NCI-H187 treated with DMSO at 0.1 percent for 48 hours (cell line): ENCODE measurements around the gene CLIC1.

Source experiments
- DNase-seq: peaks from one replicate; lab custom pipeline; 2025; lab: John Stamatoyannopoulos, UW

Gene CLIC1

DNA sequence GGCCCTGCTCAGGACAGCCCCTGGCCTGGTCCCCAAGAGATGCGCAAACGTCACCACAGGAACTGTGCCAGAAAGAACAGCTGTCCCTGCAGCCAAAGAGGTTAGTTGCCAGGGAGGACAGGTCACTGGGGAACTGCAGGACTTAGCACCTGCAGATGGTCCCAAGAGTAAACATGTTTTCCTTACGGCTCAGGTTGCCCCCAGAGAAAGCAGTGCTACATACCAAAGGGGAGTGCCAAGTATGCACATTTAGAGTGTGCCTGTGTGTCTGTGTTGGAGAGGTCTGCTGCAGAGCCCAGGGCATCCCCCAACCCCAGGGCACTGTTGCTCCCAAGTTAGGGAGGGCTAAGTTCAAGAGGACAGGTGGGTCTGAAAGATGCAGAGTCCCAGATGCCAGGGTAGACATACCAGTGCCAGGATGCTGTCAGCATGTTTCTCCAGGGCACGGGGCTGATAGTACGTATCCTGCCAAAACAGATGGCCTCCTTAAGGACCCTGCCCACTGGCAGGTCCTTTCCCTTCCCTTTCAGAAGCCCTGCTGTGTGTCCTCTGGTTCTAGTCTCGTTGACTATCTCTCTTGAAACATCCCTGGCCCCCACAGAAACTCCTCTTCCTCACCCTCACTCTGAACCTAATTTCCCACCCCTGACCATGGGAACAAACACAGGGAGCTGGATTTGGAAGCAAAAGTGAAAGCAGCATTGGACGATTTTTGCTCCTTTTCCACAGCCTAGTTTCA, 34.5 kb downstream of the CLIC1 start:
- DNase-seq, result no peak

DNA sequence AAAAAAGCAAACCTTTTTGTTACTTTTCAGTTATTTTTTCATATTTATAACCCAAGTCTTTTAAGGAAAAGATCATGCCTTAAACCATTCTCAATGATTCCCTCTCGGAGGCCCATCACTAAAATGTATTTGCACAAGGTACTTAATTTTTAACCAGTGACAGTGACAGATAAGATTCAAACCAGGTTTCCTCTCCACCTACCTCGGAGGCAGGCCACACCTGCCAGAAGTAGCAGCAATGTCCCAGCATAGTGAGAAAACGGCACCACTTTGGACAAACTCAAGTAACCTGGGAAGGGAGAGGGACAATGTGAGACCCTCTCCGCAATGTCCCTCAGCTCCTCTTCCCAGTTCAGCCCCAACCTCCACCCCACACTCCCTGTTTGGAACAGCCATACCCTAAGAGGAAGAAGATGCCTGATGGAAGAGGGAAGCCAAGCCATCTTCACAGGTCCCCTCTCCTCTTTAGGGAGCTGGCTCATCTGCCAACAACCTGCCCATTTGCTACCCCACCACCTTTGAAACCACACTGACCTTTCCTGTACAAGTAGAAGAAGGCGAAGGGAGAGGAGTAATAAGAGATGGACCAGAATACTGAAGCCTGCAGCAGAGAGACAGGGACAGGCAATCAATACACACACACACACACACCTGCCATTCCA, 35.5 kb downstream of the CLIC1 start:
- no peak for DNase-seq

DNA sequence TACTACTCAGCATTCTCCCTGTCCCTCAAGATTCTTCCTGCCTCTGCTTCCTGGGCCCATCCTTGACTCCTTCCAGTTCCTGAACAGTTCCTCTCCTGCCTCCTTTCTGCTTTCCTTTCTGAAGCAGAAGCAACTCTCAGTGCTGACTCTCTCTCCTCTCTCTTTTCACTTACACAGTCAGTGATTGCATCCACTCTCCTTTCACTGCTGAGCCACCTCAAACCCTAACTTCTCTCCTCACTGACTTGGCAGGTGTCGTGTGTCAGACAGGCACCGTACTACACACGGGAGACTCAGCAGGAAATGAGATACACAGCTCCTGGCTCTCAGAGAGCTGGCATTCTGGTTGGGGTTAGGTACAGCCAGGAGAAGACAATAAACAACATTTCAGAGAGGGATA, 38.8 kb downstream of the CLIC1 start:
- no peak for DNase-seq

DNA sequence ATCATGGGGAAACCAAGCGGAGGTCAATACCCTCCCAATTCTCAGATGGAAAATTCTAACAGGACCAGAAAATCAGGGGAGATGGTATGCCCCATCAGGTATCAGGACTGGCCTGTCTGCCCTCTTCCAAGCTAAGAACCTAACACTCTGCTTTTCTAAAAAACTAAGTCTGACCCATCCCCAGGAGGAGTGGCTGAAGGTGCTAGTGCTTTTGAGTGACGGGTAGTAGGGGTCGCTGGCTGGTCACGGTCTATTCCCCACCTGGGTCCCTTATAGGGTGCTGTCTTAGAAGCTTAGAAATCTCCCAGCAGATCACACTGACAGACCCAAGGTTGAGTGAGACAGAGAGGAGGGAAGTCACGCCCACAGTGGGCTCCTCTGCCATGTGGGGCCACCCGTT, 42.8 kb downstream of the CLIC1 start:
- DNase-seq, result no peak

DNA sequence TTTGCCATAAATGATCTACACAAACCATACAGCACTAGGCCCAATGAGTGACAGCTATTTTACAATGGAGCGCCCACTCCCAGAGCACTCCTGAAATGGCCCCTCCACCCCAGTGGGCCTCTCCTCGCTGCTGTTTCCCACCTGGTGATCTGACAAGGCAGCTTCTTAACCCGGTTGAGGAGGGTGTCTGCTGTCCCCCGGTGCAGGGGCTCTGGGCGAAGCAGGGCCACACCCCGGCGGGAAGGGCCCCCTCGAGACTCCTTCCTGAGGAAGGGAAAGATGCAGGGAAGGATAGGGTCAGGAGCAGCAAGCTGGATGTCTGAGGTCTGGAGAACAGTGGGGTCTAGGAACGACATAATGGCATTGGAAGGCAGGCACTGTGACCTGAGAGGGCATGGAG, 43.4 kb downstream of the CLIC1 start:
- DNase-seq, result no peak

DNA sequence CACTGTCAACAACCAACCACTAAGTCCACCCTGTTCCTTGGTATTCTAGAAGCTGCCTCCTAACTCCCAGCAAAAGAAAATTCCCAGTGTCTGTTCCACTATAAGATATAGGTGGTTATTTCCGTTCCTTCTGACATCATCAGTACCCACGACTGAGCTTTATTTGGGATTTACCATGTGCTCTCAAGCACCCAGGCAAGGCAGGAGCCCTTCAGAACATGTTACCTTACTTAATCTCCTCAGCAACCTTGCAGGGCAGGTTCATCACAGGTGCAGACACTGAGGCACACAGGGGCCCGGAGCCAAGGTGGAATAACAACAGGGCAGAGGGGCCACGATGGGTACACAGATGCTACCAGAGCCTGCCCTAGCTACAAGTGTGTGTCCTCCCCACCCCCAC, 44.0 kb downstream of the CLIC1 start:
- DNase-seq, result no peak

DNA sequence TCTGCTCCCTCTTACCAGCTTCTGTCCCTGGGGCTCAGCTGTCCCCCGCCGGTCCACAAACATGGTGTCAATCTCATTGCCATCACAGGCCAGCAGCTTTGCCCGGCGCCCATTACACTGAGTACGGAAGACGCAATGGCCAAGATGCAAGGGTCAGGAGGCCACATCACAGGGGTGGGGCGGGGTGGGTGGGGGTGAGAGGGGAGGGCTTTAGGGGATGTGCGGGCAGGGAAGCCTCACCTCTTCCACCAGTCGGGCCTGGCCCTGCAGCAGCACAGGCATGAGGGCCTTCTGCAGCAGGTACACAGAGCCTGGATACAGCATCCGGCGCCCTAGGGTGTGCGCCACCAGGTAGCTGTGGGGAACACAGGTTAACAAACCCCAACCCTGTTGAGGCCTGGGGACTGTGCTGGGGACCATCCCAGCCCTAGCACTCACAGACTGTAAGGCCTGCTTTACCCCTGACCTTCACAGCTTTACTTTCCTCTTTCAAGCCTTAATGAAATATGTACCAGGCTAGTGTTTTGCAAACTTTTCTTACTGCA, 44.7 kb downstream of the CLIC1 start:
- no peak for DNase-seq

DNA sequence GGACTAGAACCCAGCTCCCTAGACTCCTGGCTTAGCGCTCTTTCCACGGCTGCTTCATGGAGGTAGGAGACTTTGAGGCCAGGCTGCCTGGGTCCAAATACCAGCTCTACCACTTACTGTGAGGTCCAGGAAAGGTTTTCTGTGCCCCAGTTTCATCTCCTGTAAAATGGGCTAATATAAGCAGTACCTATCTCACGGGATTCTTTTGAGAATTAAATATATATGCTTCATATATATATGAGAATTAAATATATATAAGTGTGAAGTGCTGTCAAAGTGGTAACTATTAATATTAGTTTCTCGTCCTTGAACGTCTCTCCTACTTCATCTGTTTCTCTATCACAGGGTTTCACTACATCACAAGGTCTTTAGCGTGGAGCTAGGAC, 45.3 kb downstream of the CLIC1 start:
- no peak for DNase-seq

DNA sequence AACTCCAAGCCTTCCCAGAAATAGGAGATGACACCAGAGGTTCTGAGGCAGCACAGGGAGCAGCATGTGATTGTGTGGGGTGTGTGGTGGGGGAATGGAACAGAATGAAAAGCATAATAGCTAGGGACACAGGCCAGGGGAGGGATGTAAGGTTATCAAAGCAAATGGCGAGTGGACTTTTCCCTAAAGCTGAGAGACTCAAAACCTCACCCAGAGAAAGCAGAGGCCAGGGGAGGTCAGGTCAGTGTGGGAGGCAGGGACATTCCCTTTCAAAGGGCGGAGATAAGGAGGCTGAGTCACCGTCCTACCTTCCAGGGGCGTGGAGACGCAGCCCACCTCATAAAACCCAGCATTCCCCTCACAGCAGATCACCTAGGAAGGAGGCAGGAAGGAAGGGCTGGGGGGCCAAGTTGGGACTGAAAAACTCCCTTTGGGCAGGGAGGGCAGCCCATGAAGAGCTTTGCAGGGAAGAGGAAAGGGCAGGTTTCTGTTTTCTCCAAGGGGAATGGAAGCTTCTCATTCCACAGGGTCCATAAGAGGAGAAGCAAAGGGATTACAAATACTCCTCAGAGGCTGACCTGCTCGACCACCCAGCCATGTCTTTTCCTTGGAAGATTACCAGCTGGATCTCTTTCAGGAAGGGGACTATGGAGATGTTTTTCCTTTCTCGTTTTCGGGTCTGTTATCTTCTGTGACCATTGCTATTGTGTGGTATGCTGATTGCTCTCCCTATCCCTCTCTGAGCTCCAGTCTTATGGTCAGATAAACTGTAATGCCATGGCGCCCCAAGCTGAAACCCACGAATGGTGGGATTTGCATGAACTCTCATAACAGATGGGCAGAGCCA, 45.9 kb downstream of the CLIC1 start:
- DNase-seq, result no peak

DNA sequence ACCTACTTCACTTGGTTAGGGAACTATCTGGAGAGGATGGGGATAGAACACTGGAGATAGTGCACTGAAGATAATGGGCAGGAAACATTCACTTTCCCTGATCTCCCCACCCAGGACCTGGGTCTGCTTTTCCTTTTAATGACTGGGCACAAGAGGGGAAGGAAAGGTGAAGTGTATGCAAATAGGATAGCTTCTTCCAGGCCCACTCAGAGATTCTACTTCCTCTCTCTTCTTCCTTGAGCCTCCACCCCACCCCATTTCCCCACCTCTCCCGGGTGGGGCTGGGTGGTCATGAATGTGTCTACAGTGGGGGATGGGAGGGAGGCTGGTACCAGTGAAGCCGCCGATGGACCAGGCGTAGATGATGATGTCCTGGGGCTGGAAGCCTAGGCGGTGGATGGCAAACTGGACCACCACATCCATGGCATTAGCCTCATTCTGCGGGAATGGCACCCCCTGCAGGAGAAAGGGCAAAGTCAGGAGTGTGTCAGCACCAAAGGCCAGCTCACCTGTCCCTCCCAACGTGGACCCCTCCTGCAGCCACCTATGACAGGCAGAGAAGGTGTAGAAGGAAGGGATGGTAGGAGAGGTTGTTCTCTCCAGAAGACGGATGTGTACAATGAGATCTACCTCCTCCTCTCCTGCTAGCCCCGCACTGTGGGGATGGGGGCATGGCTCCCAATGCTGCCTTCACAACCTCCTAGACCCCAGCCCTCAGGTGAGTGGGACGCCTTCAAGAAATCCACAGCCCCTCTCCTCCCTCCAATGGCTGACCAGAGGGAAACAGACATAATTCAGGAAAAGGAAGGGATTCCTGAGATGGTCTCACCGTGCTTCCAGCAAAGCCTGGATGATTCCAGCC, 46.9 kb downstream of the CLIC1 start:
- no peak for DNase-seq

DNA sequence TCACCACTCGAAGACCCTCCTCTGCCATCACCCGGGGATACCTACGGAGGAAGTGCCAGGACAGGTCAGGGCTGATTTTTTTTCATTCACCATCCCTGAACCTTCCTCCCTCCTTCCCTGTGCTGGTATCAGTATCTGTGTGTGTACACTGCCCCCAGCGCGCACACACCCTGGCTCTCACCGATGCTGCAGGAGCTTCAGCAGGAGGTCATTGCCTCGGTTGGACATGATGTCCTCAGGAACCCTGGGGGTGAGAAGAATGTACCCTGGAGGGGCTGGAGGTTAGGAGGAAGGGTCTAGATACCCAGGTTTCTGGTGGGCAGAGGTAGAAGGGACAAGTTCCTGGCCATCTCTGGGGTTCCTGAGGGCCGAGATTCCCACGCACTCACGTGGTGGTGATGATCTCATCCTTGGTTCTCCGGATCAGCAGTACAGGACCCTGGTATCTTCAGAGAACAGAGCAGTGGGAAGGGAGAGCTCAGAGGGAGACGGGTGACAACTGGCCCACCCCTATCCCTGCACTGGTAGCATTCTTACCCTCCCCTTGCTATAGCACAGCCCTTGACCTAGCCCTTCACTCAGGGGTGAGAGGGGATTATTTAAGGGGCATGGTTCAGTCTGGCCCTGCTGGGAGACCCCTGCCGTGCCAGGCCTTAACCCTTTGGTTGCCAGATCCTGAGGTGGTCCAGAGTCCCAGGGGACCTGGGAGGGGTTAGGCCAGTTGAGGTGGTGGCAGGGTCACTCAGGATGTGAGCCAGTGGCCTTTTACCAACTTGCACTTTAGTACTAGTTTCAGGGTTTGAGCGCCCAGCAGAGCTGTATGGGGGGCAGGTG, 48.3 kb downstream of the CLIC1 start:
- DNase-seq, result no peak

DNA sequence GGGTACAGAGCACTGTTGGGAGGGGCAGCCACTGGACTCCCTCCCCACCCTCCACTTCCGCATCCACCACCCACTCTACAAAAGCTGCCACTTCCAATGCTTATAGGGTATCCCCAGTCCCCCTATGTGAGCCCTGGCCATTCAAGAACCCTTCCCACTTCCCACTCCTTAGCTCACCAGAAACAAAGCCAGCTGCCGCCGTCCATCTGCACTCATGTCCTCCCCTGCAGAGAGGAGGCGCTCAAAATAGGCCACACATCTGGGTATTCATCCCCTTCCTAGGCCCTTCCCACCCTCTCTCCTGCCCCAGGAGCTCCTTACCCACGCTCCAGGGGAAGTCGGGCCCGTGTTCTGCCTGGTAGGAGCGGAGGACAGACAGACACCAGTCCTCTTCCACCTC, 49.0 kb downstream of the CLIC1 start:
- no peak for DNase-seq

DNA sequence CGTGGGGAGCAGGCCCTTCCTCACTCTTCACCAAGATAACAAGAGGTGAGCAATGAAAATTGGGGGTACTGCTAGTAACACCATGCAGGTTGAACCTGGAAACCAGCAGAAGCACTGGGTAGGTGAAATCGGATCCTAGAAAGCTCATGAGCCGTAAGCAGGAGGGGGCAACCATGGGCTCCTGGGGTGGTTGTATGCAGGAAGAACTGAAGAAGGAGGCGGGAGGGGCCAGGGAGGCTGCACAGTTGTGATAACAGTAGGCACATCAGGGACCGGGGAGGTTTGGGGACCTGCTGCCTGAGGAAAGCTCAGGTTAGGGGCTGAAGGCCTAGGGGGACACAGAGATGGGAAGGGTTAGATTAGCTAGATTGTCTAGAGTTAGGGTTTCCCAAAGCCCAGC, 49.8 kb downstream of the CLIC1 start:
- DNase-seq, result no peak

DNA sequence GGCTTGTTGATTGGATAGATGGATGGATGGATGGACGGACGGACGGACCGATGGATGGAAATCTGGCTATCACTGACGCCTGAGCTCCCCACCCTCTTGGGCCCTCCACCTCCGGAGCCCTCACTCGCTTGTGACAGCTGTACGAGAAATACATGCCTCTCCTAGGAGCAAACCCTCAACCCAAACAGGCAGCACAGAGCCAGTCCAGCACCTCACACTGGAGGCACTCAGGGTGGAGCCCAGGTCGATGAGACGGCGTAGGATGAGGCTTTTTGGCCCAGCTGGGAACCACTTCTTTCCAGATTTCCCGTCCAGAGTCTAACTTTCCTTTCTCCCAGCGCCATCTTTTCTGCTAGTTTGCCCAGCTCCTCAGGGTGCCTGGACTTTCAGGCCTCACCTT, 52.7 kb downstream of the CLIC1 start:
- no peak for DNase-seq

DNA sequence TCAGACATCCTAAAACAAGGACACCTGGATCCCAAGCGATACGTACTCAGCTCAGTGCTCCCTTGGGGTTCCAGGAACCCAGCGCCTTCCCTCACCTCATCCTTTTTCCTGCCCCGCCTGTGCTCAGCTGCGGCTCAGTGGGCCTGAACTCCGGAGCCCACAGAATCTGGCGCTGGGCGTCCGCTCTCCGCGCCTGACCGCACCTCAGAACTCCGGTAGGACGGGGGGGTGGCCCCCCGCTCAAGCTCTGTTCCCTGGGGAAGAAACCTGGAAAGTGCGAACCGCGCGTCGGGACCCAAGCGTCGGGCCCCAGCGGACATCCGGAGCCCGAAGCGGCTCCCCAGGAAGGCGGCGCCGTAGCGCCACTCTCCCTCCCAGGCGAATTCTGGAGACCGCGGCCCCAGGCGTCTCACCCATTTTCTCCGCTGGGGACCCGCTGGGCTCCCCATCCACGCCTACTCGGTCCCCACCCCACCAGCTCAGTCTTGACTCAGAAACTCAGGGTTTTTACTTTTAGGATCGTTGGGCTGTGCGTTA, 55.1 kb downstream of the CLIC1 start:
- DNase-seq, result no peak
